Fibroblast of skin of left biceps (primary cell): ENCODE data around the gene CHD2.
A peak's percentile ranks its signal among the peaks of the same experiment; 100 is the strongest.
"Not testable (repeated sequence)": the region's sequence is repeated elsewhere in the genome, so short reads cannot be mapped to it uniquely, and the experiment has no call there.

ENCODE experiments used
- DNase-seq, 2 experiments: peaks; one replicate each; pipeline ENCODE4 v3.0.0-alpha.2; 2013; ENCODE audit warnings: low read depth in 2 of 2

Gene CHD2

GRCh38 chr15:92899948-92900730, at the start of gene CHD2:
CHD2 (plus strand) TSS chr15:92900324; CDS start chr15:92901238, 914 bp downstream.
- DNase-seq: peak; percentile 54 to 64

GRCh38 chr15:92853222-92853621, 46.9 kb upstream of the CHD2 start:
- DNase-seq: no peak

- DNase-seq: no peak
Measured at GRCh38 chr15:92861742-92862141, 38.4 kb upstream of the CHD2 start.

- no peak for DNase-seq
Measured at GRCh38 chr15:92864127-92864814, 35.9 kb upstream of the CHD2 start.

- DNase-seq: no peak
Measured at GRCh38 chr15:92869263-92869940, 30.7 kb upstream of the CHD2 start.

GRCh38 chr15:92870010-92870591, 30.0 kb upstream of the CHD2 start:
- DNase-seq: no peak

GRCh38 chr15:92872967-92873366, 27.2 kb upstream of the CHD2 start:
- DNase-seq: not testable (repeated sequence)

GRCh38 chr15:92877000-92877399, 23.1 kb upstream of the CHD2 start:
- no peak for DNase-seq

GRCh38 chr15:92877416-92877815, 22.7 kb upstream of the CHD2 start:
- no peak for DNase-seq

- no peak for DNase-seq
Measured at GRCh38 chr15:92878593-92879053, 21.5 kb upstream of the CHD2 start.

GRCh38 chr15:92879949-92880725, 20.0 kb upstream of the CHD2 start:
- DNase-seq: no peak

GRCh38 chr15:92880796-92881195, 19.3 kb upstream of the CHD2 start:
- DNase-seq: no peak

GRCh38 chr15:92881211-92881754, 18.8 kb upstream of the CHD2 start:
- DNase-seq: no peak

GRCh38 chr15:92881802-92882696, 18.1 kb upstream of the CHD2 start:
- peak; percentile 100 for DNase-seq

- no peak for DNase-seq
Measured at GRCh38 chr15:92882697-92883162, 17.4 kb upstream of the CHD2 start.

- no peak for DNase-seq
Measured at GRCh38 chr15:92883163-92883875, 16.8 kb upstream of the CHD2 start.

- DNase-seq: no peak
Measured at GRCh38 chr15:92883876-92884435, 16.2 kb upstream of the CHD2 start.

GRCh38 chr15:92884436-92885223, 15.5 kb upstream of the CHD2 start:
- no peak for DNase-seq
